Sigmoid colon (tissue), 4 donors: ENCODE measurements around the gene BMERB1.

ENCODE experiments used
- EP300 ChIP-seq, 4 donors: sonication (generic); formaldehyde crosslinking; IDR thresholded peaks; one replicate each; pipeline ENCODE4 v1.6.1; 2017; ENCODE audit warnings: antibody characterized with exemption in 4 of 4
- POLR2A ChIP-seq, 2 donors: fragments of 450-650 bp; IDR thresholded peaks; one replicate each; pipeline ENCODE4 v1.6.1; 2016; ENCODE audit warnings: antibody characterized with exemption in 2 of 2, mild to moderate bottlenecking in 2 of 2, moderate library complexity in 2 of 2
- TF ChIP-seq, protein P1 (sequence below), 4 experiments: fragments of 450-650 bp in 3 of 4; fragments of 200-600 bp in 1 of 4; IDR thresholded peaks; one replicate each; pipeline ENCODE4 v1.5.1; 2016 to 2019; ENCODE audit warnings: antibody characterized with exemption in 4 of 4, mild to moderate bottlenecking in 3 of 4, moderate library complexity in 2 of 4

GRCh38 chr16:15571557-15571956 lies 137.2 kb downstream of the BMERB1 start:
- TF ChIP-seq POLR2A (IDR thresholded peaks at IDR 0.05) (no peak), EP300 (IDR thresholded peaks at IDR 0.05) (no peak)
- TF ChIP-seq, protein P1, sequence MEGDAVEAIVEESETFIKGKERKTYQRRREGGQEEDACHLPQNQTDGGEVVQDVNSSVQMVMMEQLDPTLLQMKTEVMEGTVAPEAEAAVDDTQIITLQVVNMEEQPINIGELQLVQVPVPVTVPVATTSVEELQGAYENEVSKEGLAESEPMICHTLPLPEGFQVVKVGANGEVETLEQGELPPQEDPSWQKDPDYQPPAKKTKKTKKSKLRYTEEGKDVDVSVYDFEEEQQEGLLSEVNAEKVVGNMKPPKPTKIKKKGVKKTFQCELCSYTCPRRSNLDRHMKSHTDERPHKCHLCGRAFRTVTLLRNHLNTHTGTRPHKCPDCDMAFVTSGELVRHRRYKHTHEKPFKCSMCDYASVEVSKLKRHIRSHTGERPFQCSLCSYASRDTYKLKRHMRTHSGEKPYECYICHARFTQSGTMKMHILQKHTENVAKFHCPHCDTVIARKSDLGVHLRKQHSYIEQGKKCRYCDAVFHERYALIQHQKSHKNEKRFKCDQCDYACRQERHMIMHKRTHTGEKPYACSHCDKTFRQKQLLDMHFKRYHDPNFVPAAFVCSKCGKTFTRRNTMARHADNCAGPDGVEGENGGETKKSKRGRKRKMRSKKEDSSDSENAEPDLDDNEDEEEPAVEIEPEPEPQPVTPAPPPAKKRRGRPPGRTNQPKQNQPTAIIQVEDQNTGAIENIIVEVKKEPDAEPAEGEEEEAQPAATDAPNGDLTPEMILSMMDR (IDR thresholded peaks at IDR 0.05) = no peak
